K562 (cell line): ENCODE results near the gene AMBRA1. TPM values are rescaled to one million over a fixed set of nuclear protein-coding genes. Genes with fewer than 3 reads are reported as not detected.

ENCODE experiments used
- ARID2 ChIP-seq: fragments of 450-650 bp; IDR thresholded peaks from 2 replicates; pipeline ENCODE4 v1.6.1; 2017; ENCODE audit warnings: antibody characterized with exemption, mild to moderate bottlenecking
- BCL6 ChIP-seq: fragments of 250-450 bp; sonication (Bioruptor Pico); IDR thresholded peaks from 2 replicates; pipeline ENCODE4 v1.4.0; 2020
- BRD9 ChIP-seq: fragments of 450-650 bp; IDR thresholded peaks from 2 replicates; pipeline ENCODE4 v1.6.1; 2018; ENCODE audit warnings: low read depth; ENCODE audit not compliant: partially characterized antibody
- CAMTA2 ChIP-seq: fragments of 250-450 bp; sonication (Bioruptor Pico); conservative IDR thresholded peaks from 2 replicates; pipeline ENCODE4 v1.5.1; 2022
- CBX8 ChIP-seq: fragments of 200-600 bp; sonication (generic); IDR thresholded peaks from 2 replicates; pipeline ENCODE4 v1.6.1; 2012; ENCODE audit warnings: borderline replicate concordance, mixed run types, low read depth, mild to moderate bottlenecking, moderate library complexity, mixed read lengths, low read length, control low read depth, inconsistent platforms; ENCODE audit not compliant: poor library complexity, severe bottlenecking; ENCODE audit errors: extremely low read depth
- CEBPB ChIP-seq: fragments of 450-650 bp; IDR thresholded peaks from 2 replicates; pipeline ENCODE4 v1.6.1; 2016; ENCODE audit warnings: missing genetic modification characterization, missing compliant biosample characterization
- ETV5 ChIP-seq: sonication (generic); formaldehyde crosslinking; IDR thresholded peaks from 2 replicates; pipeline ENCODE4 v1.4.0; 2020; ENCODE audit warnings: low read depth, mild to moderate bottlenecking, missing genetic modification reagents
- FOXA1 ChIP-seq: fragments of 450-650 bp; IDR thresholded peaks from 2 replicates; pipeline ENCODE4 v1.6.1; 2016; ENCODE audit warnings: mild to moderate bottlenecking, borderline replicate concordance
- HCFC1 ChIP-seq: IDR thresholded peaks from 2 replicates; pipeline ENCODE4 v1.6.1; 2012; ENCODE audit warnings: low read depth, low read length, improper control_type of control experiment
- HES1 ChIP-seq: fragments of 450-650 bp; IDR thresholded peaks from 2 replicates; pipeline ENCODE4 v1.6.1; 2016; ENCODE audit warnings: low read depth, mild to moderate bottlenecking, moderate library complexity
- ILF3 ChIP-seq: fragments of 450-650 bp; IDR thresholded peaks from 2 replicates; pipeline ENCODE4 v1.6.1; 2018; ENCODE audit warnings: antibody characterized with exemption, mild to moderate bottlenecking, moderate library complexity, borderline replicate concordance
- MTA1 ChIP-seq: fragments of 450-650 bp; IDR thresholded peaks from 2 replicates; pipeline ENCODE4 v1.6.1; 2017; ENCODE audit warnings: borderline replicate concordance
- NUFIP1 ChIP-seq: fragments of 450-650 bp; IDR thresholded peaks from 2 replicates; pipeline ENCODE4 v1.6.1; 2018; ENCODE audit not compliant: partially characterized antibody
- PCBP1 ChIP-seq: fragments of 200-400 bp; formaldehyde crosslinking; IDR thresholded peaks from 2 replicates; pipeline ENCODE4 v1.6.1; 2018; ENCODE audit warnings: mild to moderate bottlenecking, low read depth, low read length; ENCODE audit not compliant: poor library complexity, severe bottlenecking
- POLR2AphosphoS5 ChIP-seq: IDR thresholded peaks from 2 replicates; pipeline ENCODE4 v1.6.1; 2011; ENCODE audit warnings: mild to moderate bottlenecking, low read depth, low read length, moderate library complexity; ENCODE audit not compliant: control insufficient read depth, insufficient read depth
- RAD51 ChIP-seq: fragments of 450-650 bp; IDR thresholded peaks from 2 replicates; pipeline ENCODE4 v1.7.1; 2016; ENCODE audit warnings: low read depth, mild to moderate bottlenecking, borderline replicate concordance
- RBBP5 ChIP-seq: fragments of 200-600 bp; sonication (generic); IDR thresholded peaks from 2 replicates; pipeline ENCODE4 v1.6.1; 2012; ENCODE audit warnings: borderline replicate concordance, mild to moderate bottlenecking, low read length, control low read depth, inconsistent platforms; ENCODE audit not compliant: insufficient read depth, poor library complexity, severe bottlenecking
- SREBF2 ChIP-seq: sonication (generic); formaldehyde crosslinking; IDR thresholded peaks from 2 replicates; pipeline ENCODE4 v1.4.0; 2020; ENCODE audit warnings: mild to moderate bottlenecking, missing genetic modification reagents
- ZBTB2 ChIP-seq: fragments of 450-650 bp; IDR thresholded peaks from 2 replicates; pipeline ENCODE4 v1.6.1; 2016; ENCODE audit warnings: antibody characterized with exemption
- ZFP30 ChIP-seq: fragments of 250-450 bp; sonication (Bioruptor Pico); IDR thresholded peaks from 2 replicates; pipeline ENCODE4 v1.8.0; 2022; ENCODE audit warnings: moderate library complexity, mild to moderate bottlenecking, inconsistent platforms, borderline replicate concordance
- ZFX ChIP-seq: sonication (generic); formaldehyde crosslinking; IDR thresholded peaks from 2 replicates; pipeline ENCODE4 v1.8.0; 2022; ENCODE audit warnings: mild to moderate bottlenecking, missing genetic modification reagents, moderate library complexity
- ZKSCAN3 ChIP-seq: fragments of 250-450 bp; sonication (Bioruptor Pico); IDR thresholded peaks from 2 replicates; pipeline ENCODE4 v1.4.0; 2020
- ZNF282 ChIP-seq: sonication (generic); formaldehyde crosslinking; IDR thresholded peaks from 2 replicates; pipeline ENCODE4 v1.8.1; 2023; ENCODE audit warnings: missing genetic modification reagents
- ZNF347 ChIP-seq: fragments of 450-650 bp; formaldehyde crosslinking; IDR thresholded peaks from 2 replicates; pipeline ENCODE4 v1.4.0; 2020; ENCODE audit warnings: low read depth, mild to moderate bottlenecking, moderate library complexity
- ZNF655 ChIP-seq: fragments of 250-450 bp; sonication (Bioruptor Pico); IDR thresholded peaks from 2 replicates; pipeline ENCODE4 v1.5.0; 2021
- polyA plus RNA-seq, 8 experiments: library from polyadenylated mRNA; depleted of rRNA in 4 of 8; stranded (reverse) in 5 of 8; unstranded in 3 of 8; fragments of >200 nt; fragmentation: Nextera tagmentation in 2 of 8; fragmentation: Illumina TruSeq in 1 of 8; extraction: Ambion mirVana in 2 of 8; extraction: Trizol in 1 of 8; gene quantifications; 2 replicates each; pipeline versions ENCODE4 v1.2.1 to v1.2.3, GENCODE V29; 2011 to 2014; ENCODE audit warnings: inconsistent platforms in 1 of 8, missing spikeins in 1 of 8
- total RNA-seq, 7 experiments: library from RNA; depleted of rRNA in 6 of 7; stranded (reverse); fragments of >200 nt in 6 of 7; fragmentation: Illumina TruSeq in 2 of 7; extraction: Trizol in 2 of 7; gene quantifications; 2 replicates each; pipeline versions ENCODE4 v1.2.1 to v1.2.3, GENCODE V29; 2011 to 2021; ENCODE audit warnings: low replicate concordance in 1 of 7

AMBRA1 gene
- total and polyA plus RNA-seq, 9 of the 15 experiments (the other 6 are each of a cell fraction or from before 2014, with no cell fraction given): 0.15 to 24.5 (median 13.0) TPM

GRCh38 chr11:46383404-46383758 is 210.4 kb downstream of the AMBRA1 start (continued):
- TF ChIP-seq RBBP5 (no peak), FOXA1 (no peak), BRD9 (no peak), CEBPB (tag) (no peak), PCBP1 (no peak), ILF3 (no peak), RAD51 (0 out of 2 replicates have a peak, but pooled peaks have one; percentile 3), MTA1 (no peak), SREBF2 (CRISPR knock-in tag) (no peak), NUFIP1 (no peak), HCFC1 (no peak), CBX8 (no peak), POLR2AphosphoS5 (no peak), ZNF282 (CRISPR knock-in tag) (no peak), ETV5 (CRISPR knock-in tag) (0 out of 2 replicates have a peak, but pooled peaks have one; percentile 8), ZKSCAN3 (no peak), ZBTB2 (no peak), ZFX (CRISPR knock-in tag) (0 out of 2 replicates have a peak, but pooled peaks have one; percentile 25), HES1 (no peak), ZNF655 (CRISPR knock-in tag) (no peak), ARID2 (no peak), ZNF347 (CRISPR knock-in tag) (no peak), CAMTA2 (no peak), ZFP30 (CRISPR knock-in tag) (no peak), BCL6 (no peak)
